ENCODE measurements around the gene NRARP.
"Not testable (repeated sequence)": the region's sequence is repeated elsewhere in the genome, so short reads cannot be mapped to it uniquely, and the experiment has no call there.

NRARP gene, protein sequence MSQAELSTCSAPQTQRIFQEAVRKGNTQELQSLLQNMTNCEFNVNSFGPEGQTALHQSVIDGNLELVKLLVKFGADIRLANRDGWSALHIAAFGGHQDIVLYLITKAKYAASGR

DNA sequence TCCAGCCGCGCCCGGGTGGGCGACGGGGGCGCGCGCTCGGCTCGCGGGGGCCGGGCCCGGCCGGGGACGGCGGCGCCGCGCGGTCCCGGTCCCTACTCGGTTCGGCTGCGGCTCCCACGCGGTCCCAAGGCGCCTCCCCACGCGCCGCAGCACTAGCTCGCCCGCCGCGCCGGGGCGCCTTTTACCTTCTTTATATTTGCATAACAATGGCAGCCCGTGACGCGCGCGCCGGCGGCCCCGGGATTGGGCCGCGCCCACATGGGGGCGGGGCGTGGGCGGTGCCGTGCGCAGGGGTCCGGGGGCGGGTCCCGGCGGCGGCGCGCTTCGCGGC, at the start of gene NRARP:
NRARP (minus strand) TSS at position 154 of the 331 bp plus-strand sequence. CDS start 343 bp downstream, outside the sequence.
- peak; percentile 94 for DNase-seq

DNA sequence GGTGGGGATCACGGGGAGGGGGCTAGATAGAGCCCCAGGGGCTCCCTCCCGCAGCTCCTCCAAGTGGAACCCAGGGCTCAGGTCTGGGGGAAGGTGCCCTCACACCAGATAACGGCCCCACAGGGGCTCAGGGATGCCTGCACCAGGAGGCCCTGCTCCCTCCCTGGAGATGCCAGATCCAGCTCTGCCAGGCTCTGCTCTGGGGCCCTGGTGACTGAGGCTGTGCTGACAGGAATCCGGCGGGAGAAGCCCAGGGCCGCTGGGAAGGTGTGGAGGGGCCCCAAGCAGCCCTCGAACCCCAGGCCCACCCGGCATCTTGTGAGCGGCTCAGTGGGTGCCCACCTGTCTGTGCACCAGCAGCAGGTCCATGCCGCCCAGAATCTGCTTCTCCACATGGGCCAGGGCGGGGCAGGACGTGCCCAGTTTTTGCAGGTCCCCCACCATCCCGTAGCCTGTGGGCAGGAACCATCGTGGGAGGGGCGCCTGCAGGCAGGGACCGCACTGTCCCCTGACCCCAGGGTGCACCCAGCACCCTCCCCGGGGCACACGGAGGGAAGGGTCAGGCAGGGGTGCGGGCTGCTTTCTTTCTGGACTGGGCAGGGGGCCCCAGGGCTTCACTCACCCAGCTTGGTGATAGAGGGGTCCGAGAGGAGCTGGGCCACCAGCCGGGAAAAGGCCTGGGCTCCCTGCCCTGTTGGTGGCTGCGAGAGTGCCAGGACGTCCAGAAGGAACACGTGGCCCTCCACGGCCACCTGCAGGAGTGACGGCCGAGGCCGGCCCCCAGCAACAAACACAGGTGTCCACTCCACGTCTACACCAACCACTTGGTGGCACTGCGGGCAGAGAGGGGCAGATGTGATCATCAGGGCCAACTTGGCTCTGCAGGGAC, 48.9 kb upstream of the NRARP start:
- no peak for DNase-seq

DNA sequence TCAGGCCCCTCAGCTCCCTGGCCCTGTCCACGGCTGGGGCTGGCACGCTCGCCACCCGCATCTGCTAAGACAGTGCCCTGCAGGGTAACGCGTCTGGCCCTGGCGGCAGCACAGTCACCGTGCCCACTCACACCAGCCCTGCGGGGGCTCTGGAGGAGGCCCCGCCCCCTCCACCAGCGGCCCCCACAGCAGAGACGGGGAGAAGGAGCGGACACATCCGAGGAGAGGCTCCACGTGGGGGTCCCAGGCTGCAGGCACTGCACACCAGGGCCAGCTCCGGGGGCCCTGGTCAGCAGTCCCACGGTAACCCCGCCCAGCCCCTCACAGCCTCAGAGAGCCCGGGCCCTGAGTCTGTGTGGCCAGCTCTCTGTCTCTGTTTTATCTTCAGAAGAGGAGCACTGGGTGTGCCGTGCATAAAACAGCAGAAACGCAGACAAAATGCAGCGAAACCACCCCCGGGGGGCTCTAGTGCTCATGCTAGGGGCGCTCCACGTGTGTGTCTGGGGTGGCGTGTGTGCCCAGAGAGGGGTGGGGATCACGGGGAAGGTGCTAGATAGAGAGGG, 47.5 kb upstream of the NRARP start:
- no peak for DNase-seq

DNA sequence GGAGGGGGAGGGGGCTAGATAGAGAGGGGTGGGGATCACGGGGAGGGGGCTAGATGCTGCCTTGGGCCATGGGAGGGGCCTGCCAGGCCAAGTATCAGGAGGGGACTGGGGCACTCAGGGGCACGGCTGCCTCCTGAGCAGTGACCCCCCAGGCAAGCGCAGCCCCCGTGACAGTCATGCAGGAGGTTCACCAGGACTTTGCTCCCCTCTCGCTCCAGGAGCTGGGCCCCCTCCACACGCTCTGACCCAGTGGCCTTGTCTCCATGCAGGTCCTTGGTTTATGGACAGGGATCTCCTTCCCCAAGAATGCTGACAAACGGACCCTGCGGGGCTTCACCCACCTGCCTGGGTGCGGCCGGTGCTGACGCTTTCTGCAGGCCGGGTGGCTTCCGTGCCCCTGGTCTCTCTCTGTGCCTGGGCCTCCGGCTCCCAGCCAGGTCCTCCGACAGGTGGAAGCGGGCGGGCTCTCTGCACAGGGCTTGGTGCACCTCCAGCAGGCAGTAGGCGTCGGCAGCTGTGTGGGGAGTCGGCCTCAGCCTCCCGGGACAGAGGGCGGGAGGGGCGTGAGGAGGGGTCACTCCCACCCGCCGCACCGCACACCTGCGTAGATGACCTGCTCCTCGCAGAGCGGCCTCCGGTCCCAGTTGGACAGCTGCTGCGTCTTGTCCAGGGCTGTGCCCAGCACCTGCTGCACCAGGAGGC, 46.8 kb upstream of the NRARP start:
- DNase-seq: no peak

DNA sequence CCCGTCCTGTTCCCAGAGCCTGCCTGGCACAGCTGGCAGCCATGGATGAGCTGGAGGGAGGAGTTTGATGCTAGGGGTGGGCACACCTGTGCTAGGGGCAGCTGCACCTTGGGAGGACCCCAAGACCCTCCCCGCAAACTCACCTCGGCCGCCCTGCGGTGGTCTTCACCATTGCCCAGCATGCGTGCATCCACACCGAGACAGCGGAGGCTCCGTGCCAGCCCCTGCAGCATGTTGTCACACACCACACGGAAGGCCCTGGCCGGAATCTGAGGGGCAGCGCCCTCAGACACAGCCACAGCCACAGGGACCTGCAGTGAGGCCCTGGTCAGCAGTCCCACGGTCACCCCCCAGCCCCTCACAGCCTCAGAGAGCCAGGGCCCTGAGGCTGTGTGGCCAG, 45.9 kb upstream of the NRARP start:
- DNase-seq: no peak

DNA sequence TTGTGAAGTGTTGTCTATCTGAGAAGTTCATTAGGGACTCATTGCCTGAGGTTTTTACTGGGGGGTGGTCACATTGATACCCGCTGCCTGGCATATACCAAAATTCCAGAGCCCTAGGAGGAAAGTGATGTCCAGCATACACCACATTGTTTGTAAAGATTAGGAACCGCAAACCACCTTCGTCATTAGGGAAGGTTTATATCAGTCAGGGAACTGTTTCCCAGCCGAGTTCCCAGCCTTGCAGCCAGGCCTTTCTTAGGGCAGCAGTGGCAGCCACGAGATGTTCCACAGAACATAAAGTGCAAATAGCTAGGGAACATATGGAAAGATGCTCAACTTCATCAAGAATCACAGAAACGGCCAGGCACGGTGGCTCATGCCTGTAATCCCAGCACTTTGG, 40.4 kb upstream of the NRARP start:
- no peak for DNase-seq

DNA sequence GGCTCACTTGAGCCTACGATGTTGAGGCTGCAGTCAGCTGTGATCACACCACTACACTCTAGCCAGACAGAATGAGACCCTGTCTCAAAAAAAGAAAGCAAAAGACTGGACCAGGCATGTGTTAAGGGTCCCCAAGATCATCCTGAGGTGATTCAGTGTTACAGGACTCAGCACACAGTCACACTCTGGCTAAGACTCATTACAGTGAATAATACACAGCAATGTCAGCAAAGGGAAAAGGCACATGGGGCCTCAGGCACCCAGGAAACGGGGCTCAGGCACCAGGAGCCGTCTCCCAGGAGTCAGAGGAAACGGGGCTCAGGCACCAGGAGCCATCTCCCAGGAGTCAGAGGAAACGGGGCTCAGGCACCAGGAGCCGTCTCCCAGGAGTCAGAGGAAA, 39.2 kb upstream of the NRARP start:
- DNase-seq: no peak

DNA sequence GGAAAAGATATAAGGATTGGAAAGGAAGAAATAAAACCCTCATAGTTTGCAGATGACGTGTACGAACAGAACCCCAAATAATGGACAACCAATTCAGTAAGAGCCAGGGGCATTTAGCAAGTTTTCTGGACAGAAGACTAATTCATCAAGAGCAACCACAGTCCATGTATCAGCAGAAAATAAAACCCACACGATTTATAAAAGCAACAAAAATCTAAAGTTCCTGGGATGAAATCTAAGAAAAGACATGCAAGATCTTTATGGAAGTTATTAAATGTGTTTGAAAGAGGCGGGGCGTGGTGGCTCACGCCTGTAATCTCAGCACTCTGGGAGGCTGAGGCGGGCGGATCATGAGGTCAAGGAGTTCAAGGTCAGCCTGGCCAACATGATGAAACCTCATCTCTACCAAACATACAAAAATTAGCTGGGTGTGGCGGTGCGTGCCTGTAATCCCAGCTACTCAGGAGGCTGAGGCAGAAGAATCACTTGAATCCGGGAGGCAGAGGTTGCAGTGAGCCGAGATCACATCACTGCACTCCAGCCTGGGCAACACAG, 37.9 kb upstream of the NRARP start:
- not testable (repeated sequence) for DNase-seq

DNA sequence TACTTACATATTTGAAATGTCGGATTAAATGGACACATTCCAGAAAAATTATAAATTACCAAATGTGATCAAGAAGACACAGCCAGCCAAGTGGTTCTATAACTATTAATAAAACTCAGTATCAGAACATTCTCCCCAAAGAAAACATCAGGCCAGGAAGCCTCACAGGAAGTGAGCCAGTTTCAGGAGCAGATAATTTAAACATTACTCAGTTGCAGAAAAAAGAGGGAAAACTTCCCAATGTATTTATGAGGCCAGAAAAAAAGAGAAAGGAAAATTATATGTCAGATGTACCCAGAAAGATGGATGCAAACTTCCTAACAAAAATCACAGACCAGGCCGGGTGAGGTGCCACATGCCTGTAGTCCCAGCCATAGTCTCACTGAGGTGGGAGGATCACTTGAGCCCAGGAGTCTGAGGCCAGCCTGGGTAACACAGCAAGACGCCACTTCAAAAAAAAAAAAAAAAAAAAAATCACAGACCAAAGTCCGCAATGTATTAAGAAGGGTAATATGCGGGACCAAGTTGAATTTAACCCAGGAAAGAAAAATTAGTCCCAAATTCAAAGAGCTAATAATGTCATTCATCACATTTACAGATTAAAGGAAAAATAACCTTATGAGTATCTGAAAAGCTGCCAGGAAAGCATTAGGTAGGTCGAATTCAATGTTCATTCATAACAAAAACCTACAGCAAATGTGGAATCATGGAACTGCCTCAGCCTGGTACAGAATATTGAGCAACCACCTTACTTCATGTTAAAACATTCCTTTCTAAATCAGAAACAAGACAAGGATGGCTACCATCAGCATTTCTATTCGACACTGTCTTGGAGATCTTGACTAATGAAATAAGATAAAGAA, 37.2 kb upstream of the NRARP start:
- DNase-seq: no peak

DNA sequence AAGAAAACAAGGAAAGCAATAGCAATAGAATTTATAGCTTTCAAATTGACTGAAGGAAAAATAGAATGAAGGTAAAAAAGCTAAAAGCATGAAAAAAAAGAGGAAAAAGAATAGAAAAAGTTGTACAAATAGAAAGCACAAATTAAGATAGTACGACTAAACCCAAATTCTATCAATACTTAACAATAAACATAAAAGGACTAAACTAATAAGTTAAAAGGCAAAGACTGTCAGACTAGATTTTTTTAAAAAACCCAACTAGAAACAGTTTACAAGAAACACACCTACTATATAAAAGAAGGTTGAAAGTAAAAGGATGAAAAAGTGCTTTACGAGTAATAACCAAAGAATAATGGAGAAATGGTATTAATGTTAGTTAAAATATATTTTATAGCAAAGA, 34.7 kb upstream of the NRARP start:
- DNase-seq: no peak

DNA sequence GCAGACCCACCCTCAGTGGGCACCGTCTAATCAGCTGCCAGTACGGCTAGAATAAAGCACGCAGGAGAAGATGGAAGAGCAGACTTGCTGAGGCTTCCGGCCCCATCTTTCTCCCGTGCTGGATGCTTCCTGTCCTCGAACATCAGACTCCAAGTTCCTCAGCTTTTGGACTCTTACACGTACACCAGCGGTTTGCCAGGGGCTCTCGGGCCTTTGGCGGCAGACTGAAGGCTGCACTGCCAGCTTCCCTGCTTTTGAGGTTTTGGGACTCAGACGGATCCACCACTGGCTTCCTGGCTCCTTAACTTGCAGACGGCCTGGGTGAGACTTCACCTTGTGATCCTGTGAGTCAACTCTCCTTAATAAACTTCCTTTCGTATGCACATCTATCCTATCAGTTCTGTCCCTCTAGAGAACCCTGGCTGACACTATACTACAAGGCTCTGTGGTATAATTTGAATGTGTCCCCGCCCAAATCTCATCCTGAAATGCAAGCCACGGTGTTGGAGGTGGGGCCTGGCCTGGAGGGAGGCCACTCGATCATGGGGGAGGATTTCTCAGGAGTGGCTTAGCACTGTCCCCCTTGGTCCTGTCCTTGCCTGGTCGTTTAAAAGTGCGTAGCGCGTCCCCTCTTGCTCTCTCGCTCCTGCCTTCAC, 31.1 kb upstream of the NRARP start:
- DNase-seq: no peak

DNA sequence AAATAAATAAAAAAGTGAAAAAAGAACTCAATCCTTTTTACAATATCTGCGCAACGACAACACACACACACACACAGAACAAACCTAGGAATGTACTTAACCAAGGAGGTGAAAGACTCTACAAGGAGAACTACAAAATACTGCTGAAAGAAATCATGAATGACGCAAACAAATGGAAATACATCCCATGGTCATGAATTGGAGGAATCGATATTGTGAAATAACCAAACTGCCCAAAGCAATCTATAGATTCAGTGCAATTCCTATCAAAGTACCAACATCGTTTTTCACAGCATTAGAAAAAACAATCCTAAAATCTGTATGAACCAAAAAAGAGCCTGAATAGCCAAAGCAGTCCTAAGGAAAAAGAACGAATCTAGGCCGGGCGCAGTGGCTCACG, 29.9 kb upstream of the NRARP start:
- no peak for DNase-seq

DNA sequence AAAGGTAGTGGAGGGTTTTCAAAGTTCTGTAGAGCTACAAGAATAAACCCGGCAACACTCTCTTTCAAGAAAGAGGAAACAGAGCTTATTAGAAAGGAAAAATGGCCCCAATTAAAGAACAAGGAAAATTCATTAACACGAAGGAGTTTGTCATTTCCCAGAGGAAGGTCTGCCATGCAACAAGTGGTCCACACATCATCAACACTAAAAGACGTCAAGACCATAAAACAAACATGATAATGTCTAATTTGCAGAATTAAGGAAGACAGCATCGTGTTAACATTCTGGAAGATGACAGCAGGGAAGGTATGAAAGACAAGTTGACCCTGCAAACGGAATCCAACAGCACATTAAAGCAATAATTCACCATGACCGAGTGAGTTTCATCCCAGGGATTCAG, 28.6 kb upstream of the NRARP start:
- no peak for DNase-seq

DNA sequence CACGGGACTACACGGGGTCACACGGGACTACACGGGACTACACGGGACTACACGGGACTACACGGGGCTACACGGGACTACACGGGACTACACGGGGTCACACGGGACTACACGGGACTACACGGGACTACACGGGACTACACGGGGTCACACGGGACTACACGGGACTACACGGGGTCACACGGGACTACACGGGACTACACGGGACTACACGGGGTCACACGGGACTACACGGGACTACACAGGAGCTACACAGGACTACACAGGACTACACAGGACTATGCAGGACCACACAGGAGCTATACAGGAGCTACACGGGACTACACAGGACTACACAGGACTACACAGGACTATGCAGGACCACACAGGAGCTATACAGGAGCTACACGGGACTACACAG, 27.5 kb upstream of the NRARP start:
- not testable (repeated sequence) for DNase-seq

DNA sequence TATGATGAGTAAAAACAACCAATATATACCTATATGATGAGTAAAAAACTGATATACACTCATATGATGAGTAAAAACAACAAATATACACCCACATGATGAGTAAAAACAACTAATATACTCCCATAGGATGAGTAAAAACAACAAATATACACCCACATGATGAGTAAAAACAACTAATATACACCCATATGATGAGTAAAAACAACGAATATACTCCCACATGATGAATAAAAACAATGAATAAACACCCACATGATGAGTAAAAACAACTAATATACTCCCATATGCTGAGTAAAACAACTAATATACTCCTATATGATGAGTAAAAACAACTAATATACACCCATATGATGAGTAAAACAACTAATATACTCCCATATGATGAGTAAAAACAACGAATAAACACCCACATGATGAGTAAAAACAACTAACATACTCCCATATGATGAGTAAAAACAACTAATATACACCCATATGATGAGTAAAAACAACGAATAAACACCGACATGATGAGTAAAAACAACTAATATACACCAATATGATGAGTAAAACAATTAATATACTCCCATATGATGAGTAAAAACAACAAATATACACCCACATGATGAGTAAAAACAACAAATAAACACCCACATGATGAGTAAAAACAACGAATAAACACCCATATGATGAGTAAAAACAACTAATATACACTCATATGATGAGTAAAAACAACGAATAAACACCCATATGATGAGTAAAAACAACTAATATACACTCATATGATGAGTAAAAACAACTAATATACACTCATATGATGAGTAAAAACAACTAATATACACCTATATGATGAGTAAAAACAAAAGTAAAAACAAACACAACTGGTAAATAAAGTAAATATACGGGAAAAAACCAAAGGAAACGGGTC, 25.8 kb upstream of the NRARP start:
- not testable (repeated sequence) for DNase-seq

DNA sequence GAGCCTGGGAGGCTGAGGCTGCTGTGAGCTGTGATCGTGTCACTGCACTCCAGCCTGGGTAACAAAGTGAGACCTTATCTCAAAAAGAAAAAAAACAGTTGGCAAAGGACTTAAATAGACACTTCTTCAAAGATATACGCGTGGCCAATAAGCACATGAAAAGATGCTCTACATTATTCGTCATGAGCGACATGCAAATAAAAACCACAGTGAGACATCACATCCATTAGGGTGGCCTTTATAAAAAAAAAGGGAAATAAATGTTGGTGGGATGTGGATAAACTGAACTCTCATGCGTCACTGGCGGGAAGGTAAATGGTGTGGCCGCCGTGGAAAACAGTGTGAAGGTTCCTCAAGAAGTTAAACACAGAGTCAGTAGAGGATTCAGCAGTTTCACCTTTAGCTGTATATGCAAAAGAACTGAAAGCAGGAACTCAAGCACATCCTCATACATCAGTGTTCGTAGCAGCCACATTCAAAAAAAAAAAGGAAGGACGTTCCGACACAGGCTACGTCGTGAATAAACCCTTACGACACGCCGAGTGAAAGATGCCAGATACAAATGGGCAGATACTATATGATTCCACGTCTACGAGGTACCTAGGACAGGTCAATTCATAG, 24.5 kb upstream of the NRARP start:
- no peak for DNase-seq

DNA sequence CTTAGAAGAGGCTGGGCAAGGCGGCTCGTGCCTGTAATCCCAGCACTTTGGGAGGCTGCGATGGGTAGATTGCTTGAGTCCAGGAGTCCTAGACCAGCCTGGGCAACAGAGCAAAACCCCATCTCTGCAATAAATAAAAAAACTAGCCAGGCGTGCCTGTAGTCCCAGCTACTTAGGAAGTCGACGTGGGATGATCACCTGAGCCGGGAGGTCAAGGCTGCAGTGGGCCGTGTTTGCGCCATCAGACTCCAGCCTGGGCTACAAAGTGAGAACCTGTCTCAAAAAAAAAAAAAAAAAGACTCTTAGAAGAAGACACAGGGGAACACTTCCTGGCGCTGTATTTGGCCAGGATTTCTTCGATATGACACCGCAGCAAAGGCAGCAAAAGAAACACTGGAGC, 23.7 kb upstream of the NRARP start:
- no peak for DNase-seq

DNA sequence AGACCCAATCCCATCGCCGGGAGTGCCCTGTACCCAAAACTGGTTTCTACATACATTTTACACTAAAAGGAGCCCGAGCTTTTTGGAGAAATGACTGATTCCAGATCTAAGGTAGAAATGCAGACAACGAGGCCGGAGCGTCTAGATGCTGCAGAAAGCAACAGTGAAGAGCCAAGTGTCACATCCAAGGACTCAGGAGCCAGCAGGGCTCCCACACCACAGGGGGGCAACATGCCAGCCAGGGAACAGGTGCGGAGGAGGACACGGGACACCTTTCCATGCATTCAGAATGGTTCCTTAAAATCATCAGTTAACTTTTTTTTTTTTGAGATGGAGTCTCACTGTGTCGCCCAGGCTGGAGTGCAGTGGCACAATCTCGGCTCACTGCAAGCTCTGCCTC, 23.1 kb upstream of the NRARP start:
- DNase-seq: no peak

DNA sequence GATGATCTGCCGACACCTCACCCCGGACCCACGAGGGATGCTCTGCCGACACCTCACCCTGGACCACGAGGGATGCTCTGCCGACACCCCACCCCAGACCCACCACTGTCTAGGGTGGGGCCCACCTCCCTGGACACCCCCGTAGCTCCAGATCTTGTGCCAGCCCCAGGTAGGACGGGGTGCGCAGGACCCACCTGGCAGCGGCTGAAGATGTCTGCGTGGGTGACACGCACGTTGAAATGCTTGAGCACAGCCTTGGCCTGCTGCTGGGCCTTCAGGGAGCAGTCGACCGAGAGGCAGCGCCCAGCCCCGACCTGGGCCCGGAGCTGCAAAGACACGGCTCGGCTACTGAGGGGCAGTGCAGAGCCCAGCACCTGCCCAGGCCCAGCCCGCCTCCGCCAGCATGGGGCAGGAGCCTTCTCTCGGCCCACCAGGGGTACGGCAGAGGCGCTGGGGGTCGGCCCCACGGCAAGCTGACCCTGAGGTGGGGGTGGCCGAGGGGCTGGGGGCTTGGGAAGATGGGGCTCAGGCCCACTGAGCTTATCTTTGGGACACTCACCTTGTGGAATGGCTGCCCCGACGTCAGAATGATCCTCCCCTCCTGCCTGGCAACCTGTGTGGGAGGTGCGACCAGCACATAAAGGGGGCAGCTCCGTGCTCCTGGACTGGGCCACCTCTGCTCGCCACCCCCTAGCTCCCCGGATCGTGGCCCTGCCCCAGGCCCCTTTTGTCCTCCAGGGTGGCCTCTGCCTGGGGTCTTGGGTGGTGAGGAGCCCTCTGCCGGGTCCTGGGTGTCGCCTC, 21.7 kb upstream of the NRARP start:
- no peak for DNase-seq

Data from activated naive CD4-positive, alpha-beta T cell treated with anti-CD3 and anti-CD28 coated beads, Interleukin-2, amount 50 U/mL, for 16 hours (primary cell).